DMS153 (cell line): ENCODE data around the gene CACNA1I.

Experiments used
- DNase-seq: peaks from one replicate; lab custom pipeline; 2025; lab: John Stamatoyannopoulos, UW

The CACNA1I gene

DNA sequence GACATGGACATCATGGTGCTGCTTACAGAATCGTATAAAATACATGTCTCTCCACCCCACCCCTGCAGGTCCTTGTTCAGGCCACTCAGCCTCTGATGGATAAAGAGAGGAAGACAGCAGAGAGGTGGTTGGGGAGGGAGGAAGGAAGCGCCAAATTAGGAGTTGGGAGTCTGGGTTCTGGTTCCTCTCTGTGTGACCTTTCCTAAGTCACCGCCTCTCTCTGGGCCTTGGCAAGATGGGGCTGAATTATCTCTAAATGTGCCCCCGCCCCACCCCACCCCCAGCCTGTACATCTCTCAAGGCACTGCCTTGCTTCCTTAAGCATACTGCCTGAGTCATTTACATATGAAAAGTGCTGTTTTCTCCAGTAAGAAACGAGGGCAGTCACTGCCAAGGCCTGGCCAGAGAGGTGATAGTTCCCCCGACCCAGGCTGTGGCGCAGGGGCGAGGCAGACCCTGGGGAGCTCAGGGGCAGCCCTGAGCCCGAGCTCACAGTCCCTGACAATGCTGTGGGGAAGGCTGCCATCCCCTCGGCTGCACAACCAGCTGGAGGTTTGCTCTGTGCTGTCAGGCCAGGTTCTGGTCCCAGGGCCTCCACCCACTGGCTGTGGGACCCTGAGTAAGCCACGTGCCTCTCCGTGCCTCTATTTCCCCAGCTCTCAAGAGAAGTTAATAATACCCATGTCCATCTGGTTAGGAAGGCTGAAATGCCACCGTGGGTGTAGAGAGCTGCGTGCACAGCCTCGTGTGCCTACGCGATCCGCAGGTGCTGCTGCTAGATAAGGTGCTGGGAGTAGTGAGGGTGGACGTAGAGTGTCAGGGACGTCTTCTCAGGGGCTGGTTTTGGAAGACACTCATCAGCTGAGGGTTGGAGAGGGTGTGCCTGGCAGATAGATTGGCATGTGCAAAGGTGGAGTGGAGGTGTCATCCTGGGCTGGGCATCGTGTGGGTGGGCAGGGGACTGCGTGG, 55.3 kb downstream of the CACNA1I start:
- no peak for DNase-seq

DNA sequence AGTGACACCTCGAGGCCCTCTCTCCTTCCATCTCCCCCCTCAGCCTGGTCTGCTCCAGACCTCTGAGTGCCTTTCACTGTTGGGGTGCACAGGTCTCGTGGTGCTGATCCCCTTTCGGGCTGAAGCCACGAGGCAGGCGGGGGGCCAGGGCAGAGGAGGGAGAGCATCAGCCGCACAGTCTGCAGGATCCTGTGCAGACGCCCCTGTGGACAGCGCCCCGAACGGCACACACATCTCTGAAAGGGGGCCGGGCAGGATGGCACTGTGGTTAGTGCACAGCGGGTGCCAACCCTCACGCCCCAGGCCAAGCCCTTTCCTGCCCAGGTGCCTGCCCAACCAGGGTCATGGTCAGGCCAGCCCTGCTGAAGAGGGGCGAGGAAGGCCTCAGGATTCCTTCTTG, 56.7 kb downstream of the CACNA1I start:
- no peak for DNase-seq

- DNase-seq = no peak
Measured at GRCh38 chr22:39627865-39628562, 57.5 kb downstream of the CACNA1I start.

- no peak for DNase-seq
Measured at GRCh38 chr22:39628563-39629080, 58.1 kb downstream of the CACNA1I start.

- no peak for DNase-seq
Measured at GRCh38 chr22:39629851-39630250, 59.3 kb downstream of the CACNA1I start.

- no peak for DNase-seq
Measured at GRCh38 chr22:39630721-39631120, 60.2 kb downstream of the CACNA1I start.

GRCh38 chr22:39631381-39632286, 61.1 kb downstream of the CACNA1I start:
- DNase-seq = no peak

DNA sequence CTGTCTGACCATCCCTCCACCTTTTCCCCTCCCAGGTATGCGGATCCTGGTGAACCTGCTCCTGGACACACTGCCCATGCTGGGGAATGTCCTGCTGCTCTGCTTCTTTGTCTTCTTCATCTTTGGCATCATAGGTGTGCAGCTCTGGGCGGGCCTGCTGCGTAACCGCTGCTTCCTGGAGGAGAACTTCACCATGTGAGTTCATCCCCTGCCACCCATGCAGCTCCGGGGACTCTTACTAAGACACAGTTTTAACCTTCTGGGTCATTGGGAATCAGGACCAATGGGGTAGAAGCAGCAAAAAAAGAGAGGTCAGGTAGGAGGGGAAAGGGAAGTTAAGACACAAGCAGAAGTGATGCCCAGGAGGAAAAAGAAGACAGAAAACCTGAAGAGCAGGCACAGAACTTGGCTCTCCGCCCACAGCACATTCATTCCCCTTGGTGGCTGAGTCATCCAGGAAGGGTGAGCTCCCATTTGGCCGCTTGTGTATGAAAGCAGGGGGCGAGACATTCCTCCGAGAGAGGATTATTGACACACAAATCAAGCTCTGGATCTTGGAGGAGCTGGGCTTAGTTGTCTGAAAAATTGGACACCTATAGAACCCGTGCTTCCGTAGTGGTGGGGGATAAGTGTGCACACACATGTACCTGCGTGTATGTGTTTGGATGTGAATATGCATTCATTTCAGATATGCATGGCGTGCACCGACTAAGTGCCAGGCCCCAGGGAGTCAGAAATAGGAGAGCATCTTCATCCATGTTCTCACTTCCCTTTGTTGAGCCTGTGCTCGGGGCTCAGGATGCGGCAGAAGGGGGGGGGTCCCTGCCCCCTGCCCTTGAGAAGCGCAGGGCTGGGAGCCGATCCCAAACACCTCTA, 64.2 kb downstream of the CACNA1I start:
- no peak for DNase-seq

DNA sequence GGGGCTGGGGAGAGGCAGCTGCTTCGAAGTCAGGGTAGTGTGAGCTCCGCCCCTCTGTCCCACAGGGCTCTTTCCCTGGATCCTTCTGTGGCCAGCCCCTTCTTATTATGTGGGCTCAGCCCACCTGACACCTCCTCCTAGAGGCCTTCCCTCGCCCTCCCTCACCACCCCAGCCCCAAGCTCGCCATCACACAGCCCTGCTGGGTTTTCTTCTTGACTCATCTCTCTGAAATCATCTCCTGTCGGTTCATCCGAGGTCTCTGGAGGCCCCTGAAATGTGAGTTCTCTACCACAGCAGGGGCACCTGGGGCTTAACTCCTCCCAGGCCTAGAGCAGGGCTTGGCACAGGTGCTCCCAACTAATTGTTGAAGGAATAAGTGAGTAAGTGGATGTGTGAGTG, 65.2 kb downstream of the CACNA1I start:
- DNase-seq = no peak

- DNase-seq = no peak
Measured at GRCh38 chr22:39638958-39639357, 68.4 kb downstream of the CACNA1I start.

GRCh38 chr22:39641660-39642310, 71.2 kb downstream of the CACNA1I start:
- no peak for DNase-seq

DNA sequence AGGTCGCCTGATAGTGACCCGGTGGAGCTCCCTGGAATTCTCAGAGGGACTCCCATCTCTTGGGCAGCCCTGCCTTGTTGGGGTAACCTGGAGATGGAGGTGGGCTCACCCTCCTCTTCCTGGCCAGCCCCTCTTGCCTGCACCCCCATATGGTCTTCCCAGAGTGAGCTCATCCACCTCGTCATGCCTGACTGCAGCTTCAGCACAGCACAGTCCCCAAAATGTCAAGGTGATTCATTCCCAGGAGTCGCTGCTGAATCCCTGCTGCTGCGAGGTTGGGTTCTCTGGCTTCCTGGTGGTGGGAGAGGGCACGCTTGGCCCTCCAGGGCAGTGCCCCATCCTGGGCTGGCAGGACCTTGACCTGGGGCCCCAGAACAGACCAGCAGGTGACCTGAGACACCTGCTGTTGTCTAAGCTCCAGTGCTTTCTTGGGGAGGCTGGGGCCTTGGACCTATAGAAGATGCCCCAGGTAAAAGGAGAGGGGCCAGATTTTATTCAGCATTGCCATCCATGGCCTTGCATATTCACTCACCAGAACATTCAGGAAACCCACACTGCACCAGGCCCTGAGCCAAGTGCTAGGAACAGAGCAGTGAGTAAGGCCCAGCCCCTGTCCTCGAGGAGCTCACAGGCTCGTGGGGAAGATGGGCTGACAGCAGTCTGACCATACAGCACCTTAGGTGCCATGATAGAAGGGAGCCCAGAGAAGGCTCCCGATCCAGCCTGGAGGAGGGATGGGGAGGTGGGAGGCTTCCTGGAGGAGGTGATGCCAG, 72.9 kb downstream of the CACNA1I start:
- DNase-seq = no peak

DNA sequence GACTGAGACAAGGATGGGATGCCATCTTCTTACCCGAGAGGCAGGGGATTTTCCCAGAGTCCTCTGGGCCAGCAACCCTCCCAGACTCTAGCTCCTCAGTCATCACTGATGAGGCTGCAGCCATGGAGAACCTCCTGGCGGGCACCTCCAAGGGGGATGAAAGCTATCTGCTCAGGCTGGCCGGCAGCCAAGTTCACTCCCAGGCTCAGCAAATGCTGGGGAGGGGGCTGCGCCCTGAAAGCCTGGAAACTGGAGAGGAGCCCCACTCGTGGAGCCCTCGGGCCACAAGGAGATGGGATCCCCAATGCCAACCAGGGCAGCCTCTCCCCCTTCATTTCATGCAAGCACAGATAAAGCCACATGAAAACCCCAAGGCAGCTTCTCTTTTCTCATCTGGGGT, 75.0 kb downstream of the CACNA1I start:
- no peak for DNase-seq

DNA sequence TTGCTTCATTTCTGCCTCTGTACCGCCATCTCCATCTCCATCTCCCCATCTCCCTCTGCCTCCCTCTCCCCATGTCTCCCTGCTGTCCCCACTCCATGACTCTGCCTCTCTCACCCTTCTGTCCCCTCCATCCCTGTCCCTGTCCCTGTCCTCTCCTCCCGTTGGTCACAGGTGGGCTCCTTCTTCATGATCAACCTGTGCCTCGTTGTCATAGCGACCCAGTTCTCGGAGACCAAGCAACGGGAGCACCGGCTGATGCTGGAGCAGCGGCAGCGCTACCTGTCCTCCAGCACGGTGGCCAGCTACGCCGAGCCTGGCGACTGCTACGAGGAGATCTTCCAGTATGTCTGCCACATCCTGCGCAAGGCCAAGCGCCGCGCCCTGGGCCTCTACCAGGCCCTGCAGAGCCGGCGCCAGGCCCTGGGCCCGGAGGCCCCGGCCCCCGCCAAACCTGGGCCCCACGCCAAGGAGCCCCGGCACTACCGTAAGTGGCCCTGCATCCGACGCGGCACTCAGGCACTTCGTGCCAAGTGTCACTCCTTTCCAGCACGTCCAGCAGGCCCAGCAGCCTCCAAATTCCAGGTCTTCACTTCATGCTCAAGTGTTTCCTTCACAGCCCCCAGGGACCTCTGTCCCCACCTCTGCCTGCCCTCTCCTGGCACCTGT, 76.0 kb downstream of the CACNA1I start:
- DNase-seq = peak; percentile 45

GRCh38 chr22:39647836-39648629, 77.5 kb downstream of the CACNA1I start:
- no peak for DNase-seq

DNA sequence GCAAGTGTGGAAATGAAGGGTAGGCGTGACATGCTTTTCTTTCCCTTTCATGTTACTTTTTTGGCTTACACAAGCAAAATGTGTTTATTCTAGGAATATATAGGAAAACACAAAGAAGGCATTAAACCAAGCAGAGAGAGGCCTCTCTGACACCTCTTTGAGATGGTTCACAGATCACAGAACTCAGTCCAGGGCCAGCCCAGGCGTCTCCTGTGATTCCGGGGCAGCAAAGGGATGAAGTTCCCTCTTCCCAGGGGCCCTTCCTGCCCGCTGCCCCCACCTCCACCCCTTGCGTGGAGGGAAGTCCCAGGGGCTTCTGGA, 78.0 kb downstream of the CACNA1I start:
- no peak for DNase-seq

GRCh38 chr22:39649500-39650089, 79.0 kb downstream of the CACNA1I start:
- DNase-seq = no peak
